Muscle layer of duodenum (tissue), 2 donors: ENCODE measurements around the gene ALDH1B1.

Experiments used
- H3K27ac ChIP-seq: one replicate; pipeline ENCODE4 v1.7.0; 2013; ENCODE audit warnings: mild to moderate bottlenecking, low read length
- H3K27me3 ChIP-seq: one replicate; pipeline ENCODE4 v1.7.0; 2013; ENCODE audit warnings: low read depth, mild to moderate bottlenecking, control low read depth, low read length
- H3K36me3 ChIP-seq, 2 donors: one replicate each; pipeline ENCODE4 v1.7.0; 2013; ENCODE audit warnings: low read length in 2 of 2, control low read depth in 1 of 2, mild to moderate bottlenecking in 1 of 2; ENCODE audit not compliant: insufficient read depth in 2 of 2, control insufficient read depth in 1 of 2
- H3K4me1 ChIP-seq, 2 donors: one replicate each; pipeline ENCODE4 v1.7.0; 2013; ENCODE audit warnings: low read length in 2 of 2, mild to moderate bottlenecking in 2 of 2, control low read depth in 1 of 2, moderate library complexity in 1 of 2; ENCODE audit not compliant: insufficient read depth in 2 of 2, control insufficient read depth in 1 of 2
- H3K4me3 ChIP-seq, 2 donors: one replicate each; pipeline ENCODE4 v1.7.0; 2013; ENCODE audit warnings: low read length in 2 of 2, low read depth in 1 of 2, mild to moderate bottlenecking in 1 of 2
- H3K9me3 ChIP-seq, 2 donors: one replicate each; pipeline ENCODE4 v1.7.0; 2013; ENCODE audit warnings: low read length in 2 of 2, control low read depth in 1 of 2, mild to moderate bottlenecking in 1 of 2; ENCODE audit not compliant: control insufficient read depth in 1 of 2
- donor health status: healthy.

The ALDH1B1 gene

DNA sequence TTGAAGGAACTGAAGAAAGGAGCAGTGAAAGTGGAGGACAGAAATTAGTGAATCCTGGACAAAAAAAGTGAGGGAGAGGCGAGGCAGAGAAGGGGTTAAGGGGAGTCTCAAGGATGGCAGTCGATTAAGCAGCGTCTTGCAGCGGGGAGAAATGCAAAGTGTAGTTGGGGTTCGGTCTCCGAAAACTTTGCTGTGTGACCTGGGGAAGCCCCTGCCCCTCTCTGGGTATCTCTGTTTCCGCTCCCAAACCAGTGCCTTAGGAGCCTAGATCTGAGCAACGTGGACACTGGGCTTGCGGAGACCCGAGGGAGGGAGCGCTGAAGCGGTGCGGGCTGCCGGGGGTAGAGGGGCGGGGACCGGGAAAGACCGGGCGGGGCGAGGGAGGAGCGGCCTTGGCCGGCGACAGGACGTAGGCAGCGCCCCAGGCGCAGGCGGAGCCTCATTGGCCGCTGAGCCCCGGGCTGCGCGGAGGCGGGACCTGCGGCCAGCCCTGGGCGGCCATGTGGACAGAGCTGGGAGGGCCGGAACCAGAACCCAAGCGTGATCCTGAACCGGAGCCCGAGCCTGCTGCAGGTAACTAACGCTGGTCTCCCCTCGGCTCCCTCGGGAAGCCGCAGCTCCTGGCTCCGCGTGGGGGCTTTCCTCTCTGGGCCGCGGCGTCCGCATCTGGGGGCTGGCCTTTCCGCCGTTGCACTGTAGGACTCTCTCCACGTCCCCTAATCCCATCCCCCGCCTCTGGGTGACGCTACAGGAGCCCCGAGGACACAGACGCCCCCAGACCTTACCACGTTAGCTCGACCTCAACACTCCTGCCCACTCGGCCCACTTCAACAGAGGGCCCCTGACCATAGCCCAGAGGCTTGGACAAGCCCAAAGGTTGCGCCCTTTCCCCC, at the start of gene ALDH1B1:
ALDH1B1 (plus strand) TSS at position 468 of the 893 bp plus-strand sequence. CDS start 3,047 bp downstream, outside the sequence.
- H3K4me1 ChIP-seq, result peaks cover 12 to 23% of the 10 kb centered on the region in 2 donors
- peak within 1 kb of the TSS; percentile 88 for H3K27ac ChIP-seq

DNA sequence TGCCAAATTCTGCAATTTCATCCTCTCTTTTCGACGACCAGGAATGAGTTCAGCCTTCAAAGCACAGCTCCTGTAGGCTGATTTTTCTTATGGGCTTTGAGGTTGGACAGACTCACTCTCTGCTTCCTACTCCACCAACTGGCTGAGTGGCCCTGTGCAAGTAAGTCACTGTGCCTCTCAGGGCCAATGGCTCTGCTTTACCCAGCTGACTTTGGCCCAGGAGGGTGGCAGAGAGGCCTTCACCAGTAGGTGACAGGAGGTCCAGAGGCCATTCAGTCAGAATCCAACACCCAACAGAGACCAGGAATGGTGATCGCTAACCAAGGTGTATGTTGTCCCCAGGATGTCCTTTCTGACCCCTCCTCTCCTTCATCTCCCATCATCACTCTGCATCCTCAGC, 49.5 kb upstream of the ALDH1B1 start:
- Histone ChIP-seq H3K4me3 (no peak overlapping the region), H3K4me1 (no peaks in the 10 kb centered on the region), H3K9me3 (no peaks in the 10 kb centered on the region), H3K36me3 (no peaks in the 10 kb centered on the region), H3K27me3 (no peaks in the 10 kb centered on the region), H3K27ac (no peak overlapping the region)

More for the DNA sequence above, at the start of gene ALDH1B1:
- Histone ChIP-seq H3K9me3 (no peaks in the 10 kb centered on the region), H3K36me3 (peaks cover 16 to 21% of the 10 kb centered on the region in 2 donors), H3K27me3 (no peaks in the 10 kb centered on the region), H3K4me3 (peak within 1 kb of the TSS; percentile 81 to 85)

GRCh38 chr9:38343552-38343951, 49.0 kb upstream of the ALDH1B1 start:
- no peaks in the 10 kb centered on the region for H3K4me1 ChIP-seq
- H3K4me3 ChIP-seq, result no peak overlapping the region
- no peaks in the 10 kb centered on the region for H3K36me3 ChIP-seq
- H3K27me3 ChIP-seq, result no peaks in the 10 kb centered on the region
- H3K9me3 ChIP-seq, result no peaks in the 10 kb centered on the region
- H3K27ac ChIP-seq, result no peak overlapping the region

GRCh38 chr9:38344566-38345324, 47.8 kb upstream of the ALDH1B1 start:
- Histone ChIP-seq H3K27me3 (no peaks in the 10 kb centered on the region), H3K9me3 (no peaks in the 10 kb centered on the region), H3K4me3 (no peak overlapping the region), H3K36me3 (no peaks in the 10 kb centered on the region), H3K27ac (no peak overlapping the region), H3K4me1 (no peaks in the 10 kb centered on the region)

DNA sequence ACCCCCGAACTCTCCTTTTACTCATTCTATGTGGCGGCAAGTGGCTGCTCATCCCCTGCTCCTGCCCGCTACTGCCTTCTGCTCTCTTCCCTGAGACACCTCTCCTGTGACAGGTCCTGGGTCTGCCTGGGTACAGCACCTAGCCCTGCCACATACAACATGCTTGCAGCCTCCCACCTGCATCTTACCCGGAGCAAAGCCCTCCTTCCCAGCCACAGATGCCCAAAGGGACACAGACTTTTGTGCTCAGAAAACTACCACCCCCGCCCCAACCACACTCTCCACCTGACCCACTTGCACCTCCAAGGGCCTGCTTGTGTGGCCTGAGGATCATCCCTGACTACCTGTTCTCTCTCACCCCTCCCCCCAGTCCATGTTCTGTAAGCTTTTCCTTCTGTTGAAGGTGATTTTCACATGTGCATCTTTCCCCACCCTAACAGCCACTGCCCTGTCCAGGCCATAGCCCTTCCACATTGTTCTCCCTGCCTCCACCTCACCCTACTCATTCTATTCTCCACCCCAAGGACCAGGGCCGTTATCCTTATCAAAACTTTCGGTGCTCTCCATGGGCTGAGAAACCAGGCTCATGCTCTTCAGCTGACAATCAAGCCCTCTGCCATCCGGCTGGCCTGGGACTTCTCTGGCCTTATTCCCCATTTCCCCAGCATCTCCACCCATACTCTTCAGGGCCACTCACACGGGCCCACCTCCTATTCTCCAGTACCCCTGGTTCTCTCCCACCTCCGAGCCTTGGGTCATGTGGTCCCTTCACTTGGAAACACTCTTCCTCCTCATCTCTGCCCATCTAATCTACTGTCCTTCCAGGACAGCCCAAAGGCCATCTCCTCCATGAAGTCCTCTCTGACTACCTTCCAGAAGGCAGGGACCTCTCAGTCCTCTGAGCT, 46.4 kb upstream of the ALDH1B1 start:
- Histone ChIP-seq H3K27me3 (no peaks in the 10 kb centered on the region), H3K27ac (no peak overlapping the region), H3K9me3 (no peaks in the 10 kb centered on the region), H3K4me1 (no peaks in the 10 kb centered on the region), H3K4me3 (no peak overlapping the region), H3K36me3 (no peaks in the 10 kb centered on the region)

DNA sequence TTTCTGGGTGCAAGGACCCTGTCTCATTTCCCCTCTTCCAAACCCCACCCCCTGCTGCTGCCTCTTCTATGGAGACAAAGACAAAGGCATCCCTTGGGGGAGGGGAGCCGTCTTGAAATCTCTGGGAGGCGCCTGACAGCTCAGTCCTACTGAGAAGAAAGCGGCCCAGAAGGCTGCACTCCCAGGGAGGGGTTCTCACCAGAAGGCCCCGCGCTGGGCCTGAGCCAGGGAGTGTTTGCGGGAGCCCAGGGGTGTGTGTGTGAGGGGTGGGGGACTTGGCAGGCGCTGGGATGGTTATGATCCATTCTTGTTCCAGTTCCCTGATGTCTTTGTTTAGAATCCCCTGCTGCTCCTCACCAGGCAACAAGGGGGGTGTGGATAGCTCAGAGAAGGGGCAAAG, 45.7 kb upstream of the ALDH1B1 start:
- H3K9me3 ChIP-seq, result no peaks in the 10 kb centered on the region
- no peaks in the 10 kb centered on the region for H3K36me3 ChIP-seq
- H3K4me1 ChIP-seq, result no peaks in the 10 kb centered on the region
- no peaks in the 10 kb centered on the region for H3K27me3 ChIP-seq
- no peak overlapping the region for H3K4me3 ChIP-seq
- H3K27ac ChIP-seq, result no peak overlapping the region

GRCh38 chr9:38347271-38347671, 45.2 kb upstream of the ALDH1B1 start:
- H3K27me3 ChIP-seq, result no peaks in the 10 kb centered on the region
- H3K27ac ChIP-seq, result no peak overlapping the region
- H3K4me3 ChIP-seq, result no peak overlapping the region
- H3K36me3 ChIP-seq, result no peaks in the 10 kb centered on the region
- no peaks in the 10 kb centered on the region for H3K4me1 ChIP-seq
- H3K9me3 ChIP-seq, result no peaks in the 10 kb centered on the region

DNA sequence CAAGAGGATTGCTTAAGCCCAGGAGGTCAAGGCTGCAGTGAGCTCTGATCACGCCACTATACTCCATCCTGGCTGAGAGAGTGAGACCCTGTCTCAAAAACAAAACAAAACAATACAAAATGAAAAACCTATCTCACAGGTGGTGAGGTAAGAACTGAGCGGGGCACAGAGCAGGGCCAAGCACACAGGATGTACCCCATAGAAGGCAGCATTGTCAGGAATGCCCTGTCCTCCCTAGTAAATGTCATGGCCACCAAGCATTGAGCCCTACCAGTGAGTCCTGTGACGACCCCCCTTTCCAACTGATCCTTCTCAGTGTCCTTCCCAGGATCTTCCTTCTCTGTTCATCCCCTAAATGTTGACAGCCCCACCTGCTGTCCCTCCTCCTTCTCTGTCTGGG, 44.6 kb upstream of the ALDH1B1 start:
- H3K4me3 ChIP-seq, result no peak overlapping the region
- H3K27me3 ChIP-seq, result no peaks in the 10 kb centered on the region
- no peak overlapping the region for H3K27ac ChIP-seq
- H3K36me3 ChIP-seq, result no peaks in the 10 kb centered on the region
- no peaks in the 10 kb centered on the region for H3K9me3 ChIP-seq
- no peaks in the 10 kb centered on the region for H3K4me1 ChIP-seq

DNA sequence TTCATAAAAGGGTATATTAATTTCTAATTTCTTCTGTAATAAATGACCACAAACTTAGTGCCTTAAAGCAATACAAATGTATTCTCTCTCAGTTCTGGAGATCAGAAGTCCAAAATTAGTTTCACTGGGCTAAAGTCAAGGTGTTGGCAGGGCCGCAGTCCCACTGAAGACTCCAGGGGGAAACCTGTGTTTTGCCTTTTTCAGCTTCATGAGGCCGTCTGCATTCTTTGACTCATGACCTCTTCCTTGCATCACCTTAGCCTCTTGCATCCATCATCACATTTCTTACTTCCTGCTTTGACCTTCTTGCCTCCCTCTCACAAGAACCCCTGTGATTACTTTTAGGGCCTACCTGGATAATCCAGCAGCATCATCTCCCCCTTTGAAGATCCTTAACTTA, 42.0 kb upstream of the ALDH1B1 start:
- Histone ChIP-seq H3K9me3 (no peaks in the 10 kb centered on the region), H3K36me3 (no peaks in the 10 kb centered on the region), H3K4me1 (no peaks in the 10 kb centered on the region), H3K4me3 (no peak overlapping the region), H3K27ac (no peak overlapping the region), H3K27me3 (no peaks in the 10 kb centered on the region)

DNA sequence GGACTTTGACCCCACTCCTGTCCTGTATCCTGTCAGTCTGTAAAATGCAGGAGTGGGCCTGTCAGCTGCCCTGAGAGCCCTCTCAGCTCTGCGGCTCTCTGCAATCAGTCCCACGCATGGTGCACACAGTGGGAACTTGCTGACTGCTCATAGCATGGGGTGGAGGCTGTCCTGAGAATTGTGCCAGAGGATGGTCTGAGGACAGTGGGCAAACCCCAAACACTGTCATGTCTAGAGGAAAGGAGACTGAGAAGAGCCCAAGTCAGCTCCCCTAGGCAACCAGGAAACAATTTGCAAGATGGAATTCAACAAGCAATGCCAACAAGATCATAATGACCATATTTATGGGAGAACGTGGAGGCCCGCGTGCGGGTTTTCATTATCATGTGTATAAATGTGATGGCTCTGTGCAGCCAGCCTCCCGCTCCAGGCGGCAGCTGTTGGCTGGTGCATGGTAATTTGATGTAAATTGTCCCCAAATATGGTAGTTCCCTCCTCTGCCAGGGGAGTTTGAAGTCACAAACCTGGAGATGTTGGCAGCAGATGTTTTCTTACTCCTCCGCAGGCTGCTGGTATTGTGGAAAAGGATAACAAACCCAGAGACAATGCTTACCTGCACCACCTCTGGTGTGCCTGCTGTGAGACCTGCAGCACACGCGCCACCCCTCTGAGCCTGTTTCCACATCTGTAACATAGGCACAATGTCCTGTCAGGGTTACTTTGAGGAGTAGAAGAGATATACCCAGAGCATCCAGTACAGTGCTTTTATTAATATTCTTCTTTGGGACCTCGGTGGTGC, 39.8 kb upstream of the ALDH1B1 start:
- Histone ChIP-seq H3K27ac (no peak overlapping the region), H3K27me3 (no peaks in the 10 kb centered on the region), H3K9me3 (no peaks in the 10 kb centered on the region), H3K4me3 (no peak overlapping the region), H3K4me1 (no peaks in the 10 kb centered on the region), H3K36me3 (no peaks in the 10 kb centered on the region)
